Measurements from ENCODE around the gene STAB2.

DNA sequence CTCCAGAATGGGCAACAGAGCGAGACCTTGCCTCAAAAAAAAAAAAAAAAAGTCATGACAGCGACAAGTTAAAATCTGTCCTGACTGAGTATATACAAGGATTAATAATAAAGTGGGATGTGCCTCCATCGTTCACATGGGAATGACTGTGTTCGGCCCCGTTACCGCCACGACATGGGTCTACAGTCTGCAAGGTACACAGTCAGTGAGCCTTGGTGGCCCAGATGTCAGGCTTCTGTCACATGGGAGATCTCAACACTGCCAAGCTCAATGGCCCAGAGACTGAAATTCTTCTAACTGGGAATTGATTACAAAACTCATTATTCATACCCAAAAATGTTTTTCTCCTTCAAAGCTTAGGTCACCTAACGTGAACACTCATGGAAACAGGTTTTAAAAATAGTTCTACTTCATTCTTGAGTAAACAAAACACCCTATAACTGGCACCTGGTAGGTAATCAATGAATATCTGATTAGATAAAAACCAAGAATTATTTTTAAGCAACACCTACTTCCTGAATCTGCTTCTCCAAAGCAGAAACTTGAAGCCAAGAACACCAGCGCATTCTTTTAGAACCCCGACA lies 188.0 kb downstream of the STAB2 start:
- no peak for TF ChIP-seq CTCF (IDR thresholded peaks at IDR 0.05)
- TF ChIP-seq POLR2A (IDR thresholded peaks at IDR 0.05), result no peak

Measured in ovary (tissue), 3 donors.